Measurements from ENCODE around the gene PRAMEF10.
"Not testable (repeated sequence)": the region's sequence is repeated elsewhere in the genome, so short reads cannot be mapped to it uniquely, and the experiment has no call there.

Gene PRAMEF10

GRCh38 chr1:12898170-12898569 lies at the start of gene PRAMEF10:
TSS of gene PRAMEF10 (minus strand) at chr1:12898270. CDS start at chr1:12895847, 2,423 bp downstream.
- not testable (repeated sequence) for DNase-seq

GRCh38 chr1:12947480-12947879 lies 49.4 kb upstream of the PRAMEF10 start, which contains the start of gene PRAMEF6:
TSS of gene PRAMEF6 (minus strand) at chr1:12947580. CDS start at chr1:12942518, 5,062 bp downstream.
- not testable (repeated sequence) for DNase-seq

- not testable (repeated sequence) for DNase-seq
Observed at GRCh38 chr1:12924368-12924767, 26.3 kb upstream of the PRAMEF10 start.

GRCh38 chr1:12921749-12922148 lies 23.7 kb upstream of the PRAMEF10 start:
- not testable (repeated sequence) for DNase-seq

- DNase-seq, result not testable (repeated sequence)
Observed at GRCh38 chr1:12916310-12916709, 18.2 kb upstream of the PRAMEF10 start, which contains the start of gene PRAMEF7. TSS of gene PRAMEF7 (plus strand) at chr1:12916610. CDS start at chr1:12917693, 1,083 bp downstream.

- DNase-seq, result not testable (repeated sequence)
Observed at GRCh38 chr1:12903793-12904572, 5.9 kb upstream of the PRAMEF10 start.

GRCh38 chr1:12899186-12899585 lies 1.1 kb upstream of the PRAMEF10 start:
- not testable (repeated sequence) for DNase-seq

- not testable (repeated sequence) for DNase-seq
Observed at GRCh38 chr1:12886101-12886500, 12.0 kb downstream of the PRAMEF10 start, which contains the start of gene PRAMEF4. TSS of gene PRAMEF4 (minus strand) at chr1:12886201. CDS start at chr1:12883394, 2,807 bp downstream.

- DNase-seq, result not testable (repeated sequence)
Observed at GRCh38 chr1:12878453-12878852, 19.6 kb downstream of the PRAMEF10 start.

GRCh38 chr1:12863131-12863880 lies 34.8 kb downstream of the PRAMEF10 start:
- DNase-seq, result not testable (repeated sequence)

GRCh38 chr1:12856786-12857185 lies 41.3 kb downstream of the PRAMEF10 start, which contains the start of gene PRAMEF2:
TSS of gene PRAMEF2 (plus strand) at chr1:12857086. CDS start at chr1:12859010, 1,924 bp downstream.
- not testable (repeated sequence) for DNase-seq

GRCh38 chr1:12851779-12852178 lies 46.3 kb downstream of the PRAMEF10 start:
- no peak for DNase-seq

GRCh38 chr1:12848620-12849019 lies 49.5 kb downstream of the PRAMEF10 start, which contains the start of gene HNRNPCL1:
TSS of gene HNRNPCL1 (minus strand) at chr1:12848720. CDS start at chr1:12848289, 431 bp downstream.
- not testable (repeated sequence) for DNase-seq

Data from OCI-M1 (cell line).